Stimulated activated CD4-positive, alpha-beta T cell treated with anti-CD3 and anti-CD28 coated beads, Interleukin-12 subunit alpha, Interleukin-12 subunit beta, amount 100 ng/mL, for 4 hours (primary cell): Measurements from ENCODE around the gene PPA1.
"Not testable (repeated sequence)": the region's sequence is repeated elsewhere in the genome, so short reads cannot be mapped to it uniquely, and the experiment has no call there.

Experiments
- DNase-seq: peaks from one replicate; pipeline ENCODE4 v3.0.0-alpha.2; 2020

PPA1 gene

DNA sequence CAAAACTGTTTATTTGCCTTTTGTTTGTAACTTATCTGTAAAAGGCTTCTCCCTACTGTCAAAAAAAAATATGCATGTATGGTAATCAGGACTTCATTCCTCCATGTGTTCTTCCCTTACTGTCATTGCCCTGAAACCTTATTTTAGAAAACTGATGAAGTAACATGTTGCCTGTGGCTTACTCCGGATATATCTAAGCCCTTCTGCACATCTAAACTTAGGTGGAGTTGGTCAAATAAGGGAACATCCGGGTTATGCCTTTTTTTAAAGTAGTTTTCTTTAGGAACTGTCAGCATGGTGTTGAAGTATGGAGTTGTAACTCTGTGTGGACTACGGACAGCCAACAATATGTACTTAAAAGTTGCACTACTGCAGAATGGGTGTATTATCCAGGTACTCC is 69.1 kb downstream of the PPA1 start:
- DNase-seq = no peak

DNA sequence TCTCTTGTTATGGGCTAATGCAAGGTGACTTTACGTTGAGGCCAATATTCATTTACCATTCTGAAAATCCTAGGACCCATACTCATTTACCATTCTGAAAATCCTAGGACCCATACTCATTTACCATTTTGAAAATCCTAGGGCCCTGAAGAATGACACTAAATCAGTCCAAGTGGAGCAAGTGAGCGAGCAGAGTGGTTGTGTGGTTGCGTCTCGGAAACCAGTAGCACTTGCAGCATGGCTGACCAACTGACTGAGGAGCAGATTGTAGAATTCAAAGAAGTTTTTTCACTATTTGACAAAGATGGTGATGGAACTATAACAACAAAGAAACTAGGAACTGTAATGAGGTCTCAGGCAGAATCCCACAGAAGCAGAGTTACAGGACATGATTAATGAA is 69.8 kb downstream of the PPA1 start:
- no peak for DNase-seq

DNA sequence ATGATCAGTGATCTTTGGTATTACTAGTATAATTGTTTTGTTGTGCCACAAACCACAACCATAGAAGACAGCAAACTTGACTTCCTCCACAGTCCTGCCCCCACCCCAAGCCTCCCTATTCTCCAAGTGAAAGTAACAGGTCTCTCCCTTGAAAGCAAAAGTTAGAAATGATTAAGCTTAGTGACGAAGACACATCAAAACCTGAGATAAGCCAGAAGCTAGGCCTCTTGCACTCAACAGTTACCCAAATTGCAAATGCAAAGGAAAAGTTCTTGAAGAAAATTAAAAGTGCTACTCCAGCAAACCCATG is 70.4 kb downstream of the PPA1 start:
- peak; percentile 45 for DNase-seq

DNA sequence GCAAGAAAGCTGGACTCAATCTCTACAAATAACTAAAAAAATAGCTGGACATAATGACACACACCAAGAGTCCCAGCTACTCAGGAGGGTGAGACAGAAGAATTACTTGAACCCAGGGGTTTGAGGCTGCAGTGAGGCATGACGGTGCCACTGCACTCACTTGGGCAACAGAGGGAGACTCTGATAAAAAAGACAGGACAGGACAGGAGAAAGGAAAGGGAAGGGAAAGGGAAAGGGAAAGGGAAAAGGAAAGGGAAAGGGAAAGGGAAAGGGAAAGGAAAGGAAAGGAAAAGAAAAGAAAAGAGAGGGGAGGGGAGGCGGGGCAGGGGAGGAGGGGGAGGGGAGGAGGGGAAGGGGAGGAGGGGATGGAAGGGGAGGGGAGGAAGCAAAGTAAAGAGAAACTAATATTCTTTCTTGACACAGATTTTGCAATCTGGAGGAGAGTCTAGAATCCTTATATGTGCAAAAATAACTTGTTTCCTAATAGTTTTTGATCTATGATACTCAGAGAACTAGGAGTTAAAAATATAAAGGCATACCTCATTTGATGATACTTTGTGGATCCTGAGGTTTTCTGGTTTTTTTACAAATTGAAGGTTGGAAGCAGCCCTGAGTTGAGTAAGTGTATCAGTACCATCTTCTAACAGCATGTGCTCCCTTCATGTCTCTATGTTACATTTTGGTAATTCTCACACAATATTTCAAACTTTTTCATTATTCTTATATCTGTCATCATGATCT is 70.9 kb downstream of the PPA1 start:
- DNase-seq = no peak

DNA sequence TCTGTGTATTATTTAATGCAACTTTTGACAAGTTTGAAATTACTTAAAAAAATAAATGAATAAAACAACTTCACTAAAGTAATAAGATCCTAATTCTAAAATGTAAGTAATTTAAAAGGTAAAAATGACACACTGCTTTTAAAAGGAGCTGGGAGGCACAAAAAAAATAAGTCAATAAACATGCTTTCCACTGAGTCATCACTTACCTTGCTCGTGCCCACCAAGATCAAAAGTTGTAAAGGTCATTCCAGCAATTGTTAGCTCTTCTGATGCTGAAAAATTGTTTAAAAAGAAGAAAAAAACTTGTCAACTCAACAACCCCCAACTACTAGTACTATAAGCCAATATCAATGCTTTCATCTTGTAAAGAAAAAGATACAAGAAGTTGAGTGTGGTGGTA is 72.4 kb downstream of the PPA1 start:
- DNase-seq = no peak

DNA sequence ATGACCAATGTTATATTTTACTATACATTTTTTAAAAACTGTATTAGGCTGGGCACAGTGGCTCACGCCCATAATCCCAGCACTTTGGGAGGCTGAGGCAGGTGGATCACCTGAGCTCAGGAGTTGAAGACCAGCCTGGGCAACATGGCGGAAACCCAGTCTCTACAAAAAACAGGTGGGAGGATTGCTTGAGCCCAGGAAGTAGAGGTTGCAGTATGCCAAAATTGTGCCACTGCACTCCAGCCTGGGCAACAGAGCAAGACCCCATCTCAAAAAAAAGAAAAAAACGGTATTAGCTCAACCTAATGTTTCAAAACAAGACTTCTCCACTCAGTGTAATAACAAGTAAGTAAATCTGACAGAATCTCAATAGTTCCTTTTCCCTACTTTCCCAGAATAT is 73.9 kb downstream of the PPA1 start:
- not testable (repeated sequence) for DNase-seq

- no peak for DNase-seq
Measured at GRCh38 chr10:70158113-70158512, 75.1 kb downstream of the PPA1 start.

DNA sequence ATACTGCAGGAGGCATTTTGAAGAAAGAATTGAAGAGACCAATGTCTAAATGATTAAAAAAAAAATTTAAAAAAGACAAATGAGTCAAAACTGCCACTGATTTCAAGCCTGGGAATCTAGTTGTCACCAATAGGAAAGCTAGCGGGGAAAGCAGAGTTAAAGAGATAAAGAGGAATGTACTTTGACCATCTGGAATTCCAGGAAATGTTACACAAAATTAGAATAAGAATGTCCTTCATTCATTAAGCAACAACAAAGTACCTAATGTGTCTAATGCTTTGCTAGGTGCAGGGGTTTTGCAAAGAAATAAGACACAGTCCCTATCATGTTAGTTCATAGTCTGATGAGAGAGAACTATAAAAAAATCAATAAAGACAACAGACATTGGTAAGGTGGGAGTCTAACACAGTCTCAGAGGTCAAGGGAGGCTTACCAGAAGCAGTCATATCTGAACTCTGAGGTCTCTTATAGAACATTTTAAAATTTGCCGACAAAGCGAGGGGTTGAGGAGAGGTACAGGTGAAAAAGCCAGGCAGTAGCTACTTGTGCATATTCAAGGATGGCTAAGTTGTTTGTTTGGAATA is 77.9 kb downstream of the PPA1 start:
- DNase-seq = no peak
